HepG2 (cell line): ENCODE results near the gene MX2. TPM values are rescaled to one million over a fixed set of nuclear protein-coding genes. Genes with fewer than 3 reads are reported as not detected.

Experiments
- BHLHE40 ChIP-seq: IDR thresholded peaks from 2 replicates; pipeline ENCODE4 v1.6.1; 2011; ENCODE audit warnings: low read length, improper control_type of control experiment
- CHD4 ChIP-seq: fragments of 200-600 bp; sonication (generic); IDR thresholded peaks from 2 replicates; pipeline ENCODE4 v1.7.0; 2017; ENCODE audit warnings: mild to moderate bottlenecking, low read length, borderline replicate concordance
- KDM1A ChIP-seq: IDR thresholded peaks from 2 replicates; pipeline ENCODE4 v1.6.1; 2016; ENCODE audit warnings: missing compliant biosample characterization
- MLXIP ChIP-seq: sonication (generic); formaldehyde crosslinking; IDR thresholded peaks from 2 replicates; pipeline ENCODE4 v1.9.0; 2021; ENCODE audit warnings: missing genetic modification reagents, borderline replicate concordance
- NCOA1 ChIP-seq: sonication (generic); formaldehyde crosslinking; IDR thresholded peaks from 2 replicates; pipeline ENCODE4 v1.9.0; 2021; ENCODE audit warnings: missing genetic modification reagents
- NR1H2 ChIP-seq: sonication (generic); formaldehyde crosslinking; IDR thresholded peaks from 2 replicates; pipeline ENCODE4 v1.8.1; 2022; ENCODE audit warnings: low read depth, missing genetic modification reagents, borderline replicate concordance
- NR2F6 ChIP-seq, 2 experiments: IDR thresholded peaks; 2 replicates each; pipeline ENCODE4 v1.6.1; 2016; ENCODE audit warnings: antibody characterized with exemption in 1 of 2, mild to moderate bottlenecking in 1 of 2
- SMARCC2 ChIP-seq: fragments of 450-650 bp; IDR thresholded peaks from 2 replicates; pipeline ENCODE4 v1.6.1; 2017; ENCODE audit warnings: antibody characterized with exemption, mild to moderate bottlenecking
- SPEN ChIP-seq: sonication (generic); formaldehyde crosslinking; IDR thresholded peaks from 2 replicates; pipeline ENCODE4 v1.5.1; 2020; ENCODE audit warnings: low read depth, mild to moderate bottlenecking, missing genetic modification reagents
- TCF7 ChIP-seq: sonication (generic); IDR thresholded peaks from 2 replicates; pipeline ENCODE4 v1.6.1; 2016; ENCODE audit warnings: antibody characterized with exemption, low read depth
- TFDP1 ChIP-seq: IDR thresholded peaks from 2 replicates; pipeline ENCODE4 v1.6.1; 2016; ENCODE audit warnings: missing compliant biosample characterization, missing genetic modification reagents, borderline replicate concordance
- TRAFD1 ChIP-seq: sonication (generic); formaldehyde crosslinking; IDR thresholded peaks from 2 replicates; pipeline ENCODE4 v1.5.1; 2020; ENCODE audit warnings: missing genetic modification reagents, mild to moderate bottlenecking, borderline replicate concordance
- UBTF ChIP-seq: sonication (generic); formaldehyde crosslinking; IDR thresholded peaks from 2 replicates; pipeline ENCODE4 v1.4.0; 2020; ENCODE audit warnings: mild to moderate bottlenecking, missing genetic modification reagents
- ZFAT ChIP-seq: sonication (generic); formaldehyde crosslinking; conservative IDR thresholded peaks from 2 replicates; pipeline ENCODE4 v1.8.1; 2023; ENCODE audit warnings: missing genetic modification reagents, inconsistent platforms
- ZKSCAN1 ChIP-seq: fragments of 150-350 bp; IDR thresholded peaks from 2 replicates; pipeline ENCODE4 v1.6.1; 2014; ENCODE audit warnings: low read length
- ZNF382 ChIP-seq: sonication (generic); formaldehyde crosslinking; IDR thresholded peaks from 2 replicates; pipeline ENCODE4 v1.5.0; 2020; ENCODE audit warnings: missing genetic modification reagents, mild to moderate bottlenecking, borderline replicate concordance
- ZNF710 ChIP-seq: sonication (generic); formaldehyde crosslinking; IDR thresholded peaks from 2 replicates; pipeline ENCODE4 v1.5.0; 2020; ENCODE audit warnings: mild to moderate bottlenecking, missing genetic modification reagents, borderline replicate concordance
- polyA plus RNA-seq, 8 experiments: library from polyadenylated mRNA; depleted of rRNA in 3 of 8; stranded (reverse) in 7 of 8; unstranded in 1 of 8; fragments of >200 nt; fragmentation: Illumina TruSeq in 4 of 8; extraction: Trizol in 4 of 8; gene quantifications; 2 replicates each; pipeline versions ENCODE4 v1.2.1 to v1.2.3, GENCODE V29; 2011 to 2016; ENCODE audit warnings: low read depth in 4 of 8, missing spikeins in 1 of 8, mixed read lengths in 1 of 8; ENCODE audit not compliant: insufficient read depth in 1 of 8
- total RNA-seq, 5 experiments: library from RNA; depleted of rRNA; stranded (reverse); fragments of >200 nt; fragmentation: Illumina TruSeq; extraction: Trizol; gene quantifications; 2 replicates each; pipeline ENCODE4 v1.2.3, GENCODE V29; 2016; ENCODE audit warnings: low read depth in 1 of 5

MX2 gene
- total and polyA plus RNA-seq, 2 of the 13 experiments (the other 11 are each of a cell fraction or from before 2014, with no cell fraction given), result 24.0 to 35.7 TPM

GRCh38 chr21:41322496-41323382 lies 39.1 kb upstream of the MX2 start (continued):
- no peak for TF ChIP-seq ZNF382 (CRISPR knock-in tag)
- TF ChIP-seq TCF7, result peak; percentile 97
- peak; percentile 93 for TF ChIP-seq BHLHE40
- peak; percentile 45; the same call in 1 of the 2 replicates for TF ChIP-seq ZKSCAN1
- TF ChIP-seq NR1H2 (CRISPR knock-in tag), result no peak
- no peak for TF ChIP-seq ZFAT (CRISPR knock-in tag)
- peak; percentile 89; the same call in 1 of the 2 replicates for TF ChIP-seq ZNF710 (CRISPR knock-in tag)
- peak; percentile 85 for TF ChIP-seq NR2F6 (IDR thresholded peaks at IDR 0.05)
- TF ChIP-seq NR2F6 (CRISPR knock-in tag; IDR thresholded peaks at IDR 0.05), result peak; percentile 90
- TF ChIP-seq CHD4, result no peak
- TF ChIP-seq TRAFD1, result no peak
- TF ChIP-seq UBTF (CRISPR knock-in tag), result peak; percentile 85
- no peak for TF ChIP-seq SMARCC2
- TF ChIP-seq MLXIP (CRISPR knock-in tag), result no peak; the same call in 1 of the 2 replicates
- TF ChIP-seq NCOA1 (CRISPR knock-in tag), result peak; percentile 68; the same call in 1 of the 2 replicates
- no peak; the same call in 1 of the 2 replicates for TF ChIP-seq KDM1A (CRISPR knock-in tag)
- peak; percentile 47; the same call in 1 of the 2 replicates for TF ChIP-seq SPEN (CRISPR knock-in tag)
- peak; percentile 63; the same call in 1 of the 2 replicates for TF ChIP-seq TFDP1 (CRISPR knock-in tag)
